H1 (cell line): ENCODE measurements around the gene ATP5ME. TPM values are rescaled to one million over a fixed set of nuclear protein-coding genes. Genes with fewer than 3 reads are reported as not detected.

Experiments used
- EP300 ChIP-seq, 2 experiments: IDR thresholded peaks; 1 replicate in 1 of 2; 2 replicates in 1 of 2; pipeline ENCODE4 v1.6.1; 2011 to 2012; ENCODE audit warnings: low read depth in 2 of 2, low read length in 2 of 2, mild to moderate bottlenecking in 2 of 2, borderline replicate concordance in 1 of 2, inconsistent platforms in 1 of 2, moderate library complexity in 1 of 2
- SIN3A ChIP-seq, 2 experiments: IDR thresholded peaks in 1 of 2; conservative IDR thresholded peaks in 1 of 2; 2 replicates each; pipeline ENCODE4 v1.6.1; 2011 to 2012; ENCODE audit warnings: low read length in 2 of 2, improper control_type of control experiment in 1 of 2, low read depth in 1 of 2, mild to moderate bottlenecking in 1 of 2
- TAF7 ChIP-seq: optimal IDR thresholded peaks from 2 replicates; pipeline ENCODE3; 2011; ENCODE audit warnings: low read depth, mild to moderate bottlenecking, inconsistent platforms, low read length, moderate library complexity, borderline replicate concordance
- polyA plus RNA-seq, 7 experiments: library from polyadenylated mRNA; depleted of rRNA in 3 of 7; stranded (reverse) in 5 of 7; unstranded in 2 of 7; fragments of >200 nt in 5 of 7; fragments of 200-250 nt in 2 of 7; gene quantifications; 1 replicate in 5 of 7; 2 replicates in 1 of 7; 4 replicates in 1 of 7; pipeline versions ENCODE4 v1.2.1 to v1.2.3, GENCODE V29; 2011 to 2013; ENCODE audit warnings: missing spikeins in 2 of 7, mixed read lengths in 2 of 7
- total RNA-seq: library from RNA; stranded (reverse); fragmentation: NEBNext Ultra II Directional; extraction: Animal tissue kit (Norgen Biotek cat#: 25700); gene quantifications from 2 replicates; pipeline ENCODE4 v1.2.1, GENCODE V29; 2021

ATP5ME gene
- total and polyA plus RNA-seq, 2 of the 8 experiments (the other 6 are each of a cell fraction or from before 2014, with no cell fraction given): 375 to 450 TPM

DNA sequence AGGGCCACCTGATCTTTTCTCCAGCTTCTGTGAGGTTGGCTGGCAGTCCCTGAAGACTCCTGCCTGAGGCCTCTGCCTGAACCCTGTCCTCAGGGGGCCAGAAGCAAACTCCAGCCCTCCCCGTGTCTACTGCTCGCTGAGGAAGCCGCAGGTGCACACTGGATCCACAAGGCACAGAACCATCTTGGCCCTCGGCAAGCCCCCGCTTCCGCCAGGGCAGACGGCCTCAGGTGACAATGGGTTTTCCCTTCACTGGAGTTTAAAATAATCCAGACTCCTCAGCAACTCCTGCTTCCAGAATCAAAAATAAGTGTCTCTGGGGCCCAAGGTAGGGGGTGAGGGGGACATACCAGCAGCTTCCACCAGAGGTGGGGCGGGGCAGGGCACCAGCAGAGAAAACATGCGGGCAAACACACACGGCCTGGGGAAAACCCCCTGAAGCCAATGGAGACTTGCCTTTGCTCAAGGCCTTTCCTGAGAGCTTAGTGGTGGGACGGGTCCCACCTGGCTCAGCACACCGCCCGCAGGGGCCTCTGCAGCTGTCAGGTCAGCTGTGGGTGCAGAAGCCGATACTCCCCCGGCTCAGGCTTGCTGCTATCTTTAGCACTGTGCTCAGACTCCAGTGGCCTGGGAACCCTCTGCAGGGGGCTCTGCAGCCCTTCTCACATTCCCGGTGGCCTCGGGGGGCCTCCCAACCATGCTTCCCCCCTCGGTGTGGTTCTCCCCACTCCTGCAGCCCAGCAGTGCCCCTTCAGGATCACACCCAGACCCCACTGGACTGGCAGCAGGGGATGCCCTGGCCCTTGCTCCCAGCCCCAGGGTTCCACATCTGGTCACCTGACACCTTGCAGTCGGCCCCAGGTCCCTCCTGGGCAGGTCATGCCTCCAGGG lies 2.1 kb upstream of the ATP5ME start (continued):
- TF ChIP-seq TAF7: no peak
- no peak for TF ChIP-seq SIN3A (conservative IDR thresholded peaks at IDR 0.05 in 1 of 2, IDR thresholded peaks at IDR 0.05 in 1 of 2; ENCODE audit: low read depth in 1 of 2, low read length in 2 of 2)
- no peak for TF ChIP-seq EP300 (IDR thresholded peaks at IDR 0.05; ENCODE audit: borderline replicate concordance in 1 of 2, low read depth in 2 of 2, low read length in 2 of 2)
